Stimulated activated CD4-positive, alpha-beta T cell treated with anti-CD3 and anti-CD28 coated beads, Interleukin-2, amount 100 ng/mL, for 48 hours (primary cell): ENCODE data around the gene STRIT1.
"Not testable (repeated sequence)": the region's sequence is repeated elsewhere in the genome, so short reads cannot be mapped to it uniquely, and the experiment has no call there.

Experiments used
- DNase-seq, 2 donors: peaks; one replicate each; pipeline ENCODE4 v3.0.0-alpha.2; 2020

Gene STRIT1

GRCh38 chr3:155312781-155313180 lies 19.3 kb upstream of the STRIT1 start:
- DNase-seq, result no peak

- no peak for DNase-seq
Observed at GRCh38 chr3:155309581-155309980, 16.1 kb upstream of the STRIT1 start.

- no peak for DNase-seq
Observed at GRCh38 chr3:155308831-155309230, 15.3 kb upstream of the STRIT1 start.

- DNase-seq, result no peak
Observed at GRCh38 chr3:155307183-155307582, 13.7 kb upstream of the STRIT1 start.

GRCh38 chr3:155304394-155304793 lies 10.9 kb upstream of the STRIT1 start:
- no peak for DNase-seq

GRCh38 chr3:155303540-155304097 lies 10.1 kb upstream of the STRIT1 start:
- DNase-seq, result no peak

GRCh38 chr3:155302891-155303290 lies 9.4 kb upstream of the STRIT1 start:
- DNase-seq, result no peak

GRCh38 chr3:155302481-155302880 lies 9.0 kb upstream of the STRIT1 start:
- DNase-seq, result no peak

- no peak for DNase-seq
Observed at GRCh38 chr3:155297100-155297499, 3.6 kb upstream of the STRIT1 start.

- DNase-seq, result no peak
Observed at GRCh38 chr3:155296413-155296812, 2.9 kb upstream of the STRIT1 start.

- no peak for DNase-seq
Observed at GRCh38 chr3:155292693-155293092, 790 bp downstream of the STRIT1 start.

GRCh38 chr3:155292133-155292532 lies 1.4 kb downstream of the STRIT1 start:
- no peak for DNase-seq

- no peak for DNase-seq
Observed at GRCh38 chr3:155286736-155287135, 6.7 kb downstream of the STRIT1 start.

GRCh38 chr3:155285936-155286335 lies 7.5 kb downstream of the STRIT1 start:
- no peak for DNase-seq

GRCh38 chr3:155283092-155284056 lies 10.1 kb downstream of the STRIT1 start:
- DNase-seq, result no peak

GRCh38 chr3:155282385-155283091 lies 10.9 kb downstream of the STRIT1 start:
- no peak for DNase-seq

GRCh38 chr3:155281912-155282311 lies 11.6 kb downstream of the STRIT1 start:
- no peak for DNase-seq

- not testable (repeated sequence) for DNase-seq
Observed at GRCh38 chr3:155276089-155276488, 17.4 kb downstream of the STRIT1 start.

- not testable (repeated sequence) for DNase-seq
Observed at GRCh38 chr3:155275159-155275754, 18.2 kb downstream of the STRIT1 start.

GRCh38 chr3:155274435-155274834 lies 19.0 kb downstream of the STRIT1 start:
- not testable (repeated sequence) for DNase-seq

GRCh38 chr3:155271343-155271613 lies 22.2 kb downstream of the STRIT1 start:
- no peak for DNase-seq

GRCh38 chr3:155270485-155271342 lies 22.8 kb downstream of the STRIT1 start:
- DNase-seq, result no peak

GRCh38 chr3:155270063-155270462 lies 23.4 kb downstream of the STRIT1 start:
- no peak for DNase-seq
